Astrocyte (in vitro differentiated cells and primary cell): ENCODE results near the gene ALOX5. TPM values are rescaled to one million over a fixed set of nuclear protein-coding genes. Genes with fewer than 3 reads are reported as not detected.
"Not testable (repeated sequence)": the region's sequence is repeated elsewhere in the genome, so short reads cannot be mapped to it uniquely, and the experiment has no call there.

Experiments
- DNase-seq: peaks from one replicate; pipeline ENCODE4 v3.0.0-alpha.2; 2010; ENCODE audit warnings: low read depth
- FAIRE-seq: peaks from 2 replicates; lab custom pipeline; 2011; peaks lifted over from hg19 to GRCh38; lab: Jason Lieb, UNC
- H2AFZ ChIP-seq: 2 replicates; pipeline ENCODE4 v1.6.0; 2012; ENCODE audit warnings: low read depth, low read length, inconsistent platforms
- H3K27ac ChIP-seq: 2 replicates; pipeline ENCODE4 v1.5.1; 2011; ENCODE audit warnings: low read depth, low read length, inconsistent platforms
- H3K27me3 ChIP-seq: 2 replicates; pipeline ENCODE4 v1.6.0; 2011; ENCODE audit warnings: low read length, inconsistent platforms; ENCODE audit not compliant: insufficient read depth
- H3K36me3 ChIP-seq: 2 replicates; pipeline ENCODE4 v1.5.1; 2011; ENCODE audit warnings: low read length, inconsistent platforms; ENCODE audit not compliant: insufficient read depth
- H3K4me1 ChIP-seq: 2 replicates; pipeline ENCODE4 v1.5.1; 2011; ENCODE audit warnings: low read length, inconsistent platforms; ENCODE audit not compliant: insufficient read depth
- H3K4me2 ChIP-seq: 2 replicates; pipeline ENCODE4 v1.6.0; 2012; ENCODE audit warnings: low read length, inconsistent platforms
- H3K4me3 ChIP-seq: 2 replicates; pipeline ENCODE4 v1.5.1; 2011; ENCODE audit warnings: low read depth, mild to moderate bottlenecking, low read length, inconsistent platforms; ENCODE audit not compliant: insufficient read depth
- H3K79me2 ChIP-seq: 2 replicates; pipeline ENCODE4 v1.6.0; 2012; ENCODE audit warnings: mild to moderate bottlenecking, low read length, inconsistent platforms; ENCODE audit not compliant: insufficient read depth
- H3K9ac ChIP-seq: 2 replicates; pipeline ENCODE4 v1.6.0; 2012; ENCODE audit warnings: mild to moderate bottlenecking, low read length, inconsistent platforms
- H3K9me3 ChIP-seq: 2 replicates; pipeline ENCODE4 v1.5.1; 2012; ENCODE audit warnings: low read depth, mild to moderate bottlenecking, low read length, inconsistent platforms; ENCODE audit not compliant: insufficient read depth
- H4K20me1 ChIP-seq: 2 replicates; pipeline ENCODE4 v1.6.0; 2012; ENCODE audit warnings: low read length, inconsistent platforms; ENCODE audit not compliant: insufficient read depth
- H3K27ac Mint-ChIP-seq: one replicate; pipeline ENCODE4 v1.8.0; 2021; ENCODE audit warnings: mild to moderate bottlenecking, mixed read lengths; ENCODE audit not compliant: unreplicated experiment
- H3K27me3 Mint-ChIP-seq: one replicate; pipeline ENCODE4 v1.8.0; 2021; ENCODE audit warnings: low read depth, mixed read lengths; ENCODE audit not compliant: unreplicated experiment
- H3K36me3 Mint-ChIP-seq: one replicate; pipeline ENCODE4 v1.8.0; 2021; ENCODE audit warnings: low read depth, mixed read lengths; ENCODE audit not compliant: unreplicated experiment
- H3K4me1 Mint-ChIP-seq: one replicate; pipeline ENCODE4 v1.8.0; 2021; ENCODE audit warnings: low read depth, mixed read lengths; ENCODE audit not compliant: unreplicated experiment
- H3K4me3 Mint-ChIP-seq: one replicate; pipeline ENCODE4 v1.8.0; 2021; ENCODE audit warnings: mild to moderate bottlenecking, moderate library complexity, mixed read lengths; ENCODE audit not compliant: unreplicated experiment
- H3K9me3 Mint-ChIP-seq: one replicate; pipeline ENCODE4 v1.8.0; 2021; ENCODE audit warnings: mild to moderate bottlenecking, mixed read lengths; ENCODE audit not compliant: unreplicated experiment
- CTCF ChIP-seq: IDR thresholded peaks from 2 replicates; pipeline ENCODE4 v1.5.1; 2011; ENCODE audit warnings: low read depth, mild to moderate bottlenecking, inconsistent platforms, low read length, moderate library complexity; ENCODE audit not compliant: insufficient read depth
- EZH2 ChIP-seq: IDR thresholded peaks from 2 replicates; pipeline ENCODE4 v1.6.1; 2012; ENCODE audit warnings: mild to moderate bottlenecking, low read length, inconsistent platforms; ENCODE audit not compliant: insufficient read depth
- total RNA-seq: library from RNA; stranded (reverse); gene quantifications from 2 replicates; pipeline ENCODE4 v1.2.1, GENCODE V29; 2021

ALOX5 gene
- total RNA-seq, 1 donor from 2014 or later: 1.0 TPM

GRCh38 chr10:45361983-45362799, 11.8 kb upstream of the ALOX5 start:
- not testable (repeated sequence) for H2AFZ ChIP-seq, H3K4me2 ChIP-seq, H3K9me3 Mint-ChIP-seq, H3K27ac ChIP-seq, H3K4me3 Mint-ChIP-seq, DNase-seq, H3K27ac Mint-ChIP-seq, H3K36me3 Mint-ChIP-seq, H3K4me1 ChIP-seq, H3K79me2 ChIP-seq, H3K9me3 ChIP-seq, H3K9ac ChIP-seq, H3K27me3 ChIP-seq, H4K20me1 ChIP-seq, H3K36me3 ChIP-seq, FAIRE-seq, H3K27me3 Mint-ChIP-seq, H3K4me1 Mint-ChIP-seq, H3K4me3 ChIP-seq

- not testable (repeated sequence) for H3K9me3 ChIP-seq, DNase-seq, FAIRE-seq, H3K9me3 Mint-ChIP-seq, H3K79me2 ChIP-seq, H3K4me1 Mint-ChIP-seq, H3K9ac ChIP-seq, H4K20me1 ChIP-seq, H3K27ac ChIP-seq, H3K4me3 Mint-ChIP-seq, H3K36me3 ChIP-seq, H3K36me3 Mint-ChIP-seq, H2AFZ ChIP-seq, H3K4me1 ChIP-seq, H3K4me2 ChIP-seq, H3K4me3 ChIP-seq, H3K27ac Mint-ChIP-seq
- H3K27me3 Mint-ChIP-seq: peaks cover 32% of the 10 kb centered on the region
- H3K27me3 ChIP-seq: peaks cover 11% of the 10 kb centered on the region
These were observed 6.4 kb upstream of the ALOX5 start for GRCh38 chr10:45367643-45368042.

GRCh38 chr10:45368181-45368580, 5.8 kb upstream of the ALOX5 start:
- peaks cover 3% of the 10 kb centered on the region for H3K4me1 Mint-ChIP-seq
- no peak overlapping the region for H3K4me3 ChIP-seq
- H3K27me3 Mint-ChIP-seq: peaks cover 37% of the 10 kb centered on the region
- no peak overlapping the region for H2AFZ ChIP-seq
- H3K36me3 ChIP-seq: no peaks in the 10 kb centered on the region
- FAIRE-seq (no peak), DNase-seq (no peak)
- peaks cover 2% of the 10 kb centered on the region for H3K9me3 Mint-ChIP-seq
- no peaks in the 10 kb centered on the region for H3K79me2 ChIP-seq
- no peak overlapping the region for H3K4me2 ChIP-seq
- H3K36me3 Mint-ChIP-seq: no peaks in the 10 kb centered on the region
- no peaks in the 10 kb centered on the region for H4K20me1 ChIP-seq
- no peak overlapping the region for H3K27ac ChIP-seq
- no peak overlapping the region for H3K9ac ChIP-seq
- H3K4me1 ChIP-seq: no peaks in the 10 kb centered on the region
- H3K27ac Mint-ChIP-seq: no peak overlapping the region
- peaks cover 16% of the 10 kb centered on the region for H3K27me3 ChIP-seq
- no peak overlapping the region for H3K4me3 Mint-ChIP-seq
- H3K9me3 ChIP-seq: no peaks in the 10 kb centered on the region
- TF ChIP-seq CTCF: no peak
- no peak for TF ChIP-seq EZH2
